Lower lobe of right lung (tissue), 2 donors: ENCODE results near the gene STEAP1B. TPM values are rescaled to one million over a fixed set of nuclear protein-coding genes. Genes with fewer than 3 reads are reported as not detected.
A peak's percentile ranks its signal among the peaks of the same experiment; 100 is the strongest.

ENCODE experiments used
- ATAC-seq, 2 donors: fragments of 200-7000 bp; cut with Tn5 transposase; one replicate each; pipeline ENCODE4 v1.9.1; 2020 to 2022; ENCODE audit warnings: mild to moderate bottlenecking in 2 of 2, moderate library complexity in 2 of 2
- DNase-seq: peaks from one replicate; pipeline ENCODE4 v3.0.0-alpha.2; 2020
- H3K27ac ChIP-seq: fragments of 200-600 bp; one replicate; pipeline ENCODE4 v1.8.0; 2022
- H3K27me3 ChIP-seq: fragments of 200-600 bp; one replicate; pipeline ENCODE4 v1.8.0; 2022; ENCODE audit warnings: low read depth
- H3K36me3 ChIP-seq: fragments of 200-600 bp; one replicate; pipeline ENCODE4 v1.8.0; 2022; ENCODE audit warnings: mild to moderate bottlenecking
- H3K4me1 ChIP-seq: fragments of 200-600 bp; one replicate; pipeline ENCODE4 v1.8.0; 2022
- H3K4me3 ChIP-seq: fragments of 200-600 bp; one replicate; pipeline ENCODE4 v1.8.0; 2022; ENCODE audit warnings: mild to moderate bottlenecking
- H3K9me3 ChIP-seq: fragments of 200-600 bp; one replicate; pipeline ENCODE4 v1.8.0; 2022
- CTCF ChIP-seq: fragments of 200-600 bp; IDR thresholded peaks from one replicate; pipeline ENCODE4 v1.8.0; 2022; ENCODE audit warnings: antibody characterized with exemption, mild to moderate bottlenecking
- intact Hi-C: fragments of 100-400 bp; cut with DNase I; formaldehyde crosslinking; loops from one replicate; pipeline ENCODE4 v1.11.0; 2022
- total RNA-seq: library from RNA; stranded (reverse); fragmentation: NEBNext Ultra II Directional; extraction: Animal tissue kit (Norgen Biotek cat#: 25700); gene quantifications from one replicate; pipeline ENCODE4 v1.2.1, GENCODE V29; 2021
- donor health status: DM: no; HTN: yes; CAD: no; lungs with severe emphysema.

STEAP1B gene
- total RNA-seq, 1 donor from 2014 or later: 1.5 TPM

GRCh38 chr7:22447008-22447407 lies 53.0 kb downstream of the STEAP1B start:
- no peak for ATAC-seq
- no peak for TF ChIP-seq CTCF
- DNase-seq: no peak
- Histone ChIP-seq H3K27me3 (no peaks in the 10 kb centered on the region), H3K9me3 (no peaks in the 10 kb centered on the region), H3K36me3 (no peaks in the 10 kb centered on the region), H3K4me3 (no peak overlapping the region), H3K27ac (no peak overlapping the region), H3K4me1 (peaks cover 46% of the 10 kb centered on the region)
- intact Hi-C loops: no loop called here

- TF ChIP-seq CTCF: no peak
- Histone ChIP-seq H3K27me3 (no peaks in the 10 kb centered on the region), H3K4me1 (peaks cover 57% of the 10 kb centered on the region), H3K4me3 (peak overlapping the region; percentile 23), H3K27ac (peak overlapping the region; percentile 78), H3K36me3 (no peaks in the 10 kb centered on the region), H3K9me3 (no peaks in the 10 kb centered on the region)
- ATAC-seq: no peak
- intact Hi-C loops: no loop called here
- no peak for DNase-seq
Observed at GRCh38 chr7:22445853-22446252, 54.1 kb downstream of the STEAP1B start.

GRCh38 chr7:22445140-22445743 lies 54.7 kb downstream of the STEAP1B start:
- Histone ChIP-seq H3K27me3 (no peaks in the 10 kb centered on the region), H3K4me1 (peaks cover 54% of the 10 kb centered on the region), H3K36me3 (no peaks in the 10 kb centered on the region), H3K9me3 (no peaks in the 10 kb centered on the region), H3K4me3 (peak overlapping the region; percentile 23), H3K27ac (peak overlapping the region; percentile 78)
- DNase-seq (peak; percentile 81), ATAC-seq (peak; percentile 78 to 87)
- TF ChIP-seq CTCF: no peak
- intact Hi-C loops: no loop called here

- peak; percentile 11 to 59 for ATAC-seq
- intact Hi-C loops: no loop called here
- Histone ChIP-seq H3K36me3 (no peaks in the 10 kb centered on the region), H3K4me1 (peaks cover 54% of the 10 kb centered on the region), H3K9me3 (no peaks in the 10 kb centered on the region), H3K27ac (peak overlapping the region; percentile 78), H3K4me3 (no peak overlapping the region), H3K27me3 (no peaks in the 10 kb centered on the region)
- no peak for DNase-seq
- TF ChIP-seq CTCF: no peak
Observed at GRCh38 chr7:22444181-22444971, 55.6 kb downstream of the STEAP1B start.

GRCh38 chr7:22443370-22444180 lies 56.4 kb downstream of the STEAP1B start:
- H3K4me1 ChIP-seq: peaks cover 54% of the 10 kb centered on the region
- H3K9me3 ChIP-seq: no peaks in the 10 kb centered on the region
- H3K4me3 ChIP-seq: no peak overlapping the region
- DNase-seq (no peak), ATAC-seq (no peak)
- no peak for TF ChIP-seq CTCF
- no peaks in the 10 kb centered on the region for H3K36me3 ChIP-seq
- intact Hi-C loops: no loop called here
- H3K27me3 ChIP-seq: no peaks in the 10 kb centered on the region
- H3K27ac ChIP-seq: peak overlapping the region; percentile 78
